Activated naive CD4-positive, alpha-beta T cell (primary cell): ENCODE measurements around the gene PRPF4.
"Not testable (repeated sequence)": the region's sequence is repeated elsewhere in the genome, so short reads cannot be mapped to it uniquely, and the experiment has no call there.

ENCODE experiments used
- DNase-seq, 4 experiments: peaks; one replicate each; lab custom pipeline; 2025; lab: John Stamatoyannopoulos, UW

The PRPF4 gene

DNA sequence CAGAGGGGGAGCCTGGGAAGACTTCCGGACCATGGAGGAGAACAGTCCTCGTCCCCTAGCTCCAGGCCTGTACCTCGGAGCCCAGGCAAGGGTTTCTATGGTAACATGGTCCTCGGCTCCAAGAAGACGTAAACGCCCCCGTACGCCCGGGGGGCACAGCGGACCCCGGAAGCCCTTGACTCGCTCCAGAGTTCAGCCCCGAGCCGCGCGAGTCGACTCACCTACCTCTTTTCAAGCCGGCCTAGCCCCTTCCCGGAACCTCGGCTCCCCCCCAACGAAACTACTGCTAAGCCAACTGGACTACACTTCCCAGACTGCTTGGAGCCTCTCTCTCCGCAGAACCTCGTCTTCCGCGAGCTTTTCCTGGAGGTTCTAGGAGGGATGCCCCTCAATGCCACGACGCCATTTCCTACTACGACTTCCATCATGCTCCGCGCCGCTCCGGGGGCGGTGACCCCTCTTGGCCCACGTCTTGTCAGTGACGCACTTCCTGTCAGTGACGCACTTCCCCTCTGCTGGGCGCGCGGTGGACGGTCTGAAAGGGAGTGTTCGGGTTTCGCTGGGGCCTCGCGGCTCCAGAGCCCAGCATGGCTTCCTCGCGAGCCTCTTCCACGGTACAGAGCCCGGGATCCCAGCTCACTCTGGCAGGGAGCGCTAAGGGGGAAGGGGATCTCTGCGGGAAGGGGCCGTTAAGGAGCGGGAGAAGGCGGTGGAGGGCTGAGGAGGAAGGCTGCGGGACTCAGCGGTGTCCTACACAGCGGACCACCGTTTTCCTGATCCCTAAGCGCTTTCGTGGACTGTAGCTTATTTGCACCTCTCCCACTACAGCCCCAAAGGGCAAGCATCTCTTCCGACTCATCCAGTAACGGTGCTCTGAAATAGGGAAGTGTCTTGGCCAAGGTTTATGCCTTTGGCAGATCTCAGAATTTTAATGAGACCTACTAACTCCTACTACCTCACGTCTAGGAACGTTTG lies at the start of gene PRPF4, which contains the start of gene CDC26:
Gene PRPF4 (plus strand): TSS at position 502 of the 975 bp plus-strand sequence. CDS start 86 bp downstream, at position 588.
Gene CDC26 (minus strand): TSS at position 416 of the 975 bp plus-strand sequence. CDS start 3,065 bp downstream, outside the sequence.
- DNase-seq, result peak; percentile 85 to 90 (median 88)

GRCh38 chr9:113227436-113227835 lies 48.0 kb upstream of the PRPF4 start:
- no peak for DNase-seq

GRCh38 chr9:113228130-113228665 lies 47.3 kb upstream of the PRPF4 start:
- DNase-seq, result no peak

GRCh38 chr9:113231701-113232100 lies 43.8 kb upstream of the PRPF4 start:
- DNase-seq, result no peak

DNA sequence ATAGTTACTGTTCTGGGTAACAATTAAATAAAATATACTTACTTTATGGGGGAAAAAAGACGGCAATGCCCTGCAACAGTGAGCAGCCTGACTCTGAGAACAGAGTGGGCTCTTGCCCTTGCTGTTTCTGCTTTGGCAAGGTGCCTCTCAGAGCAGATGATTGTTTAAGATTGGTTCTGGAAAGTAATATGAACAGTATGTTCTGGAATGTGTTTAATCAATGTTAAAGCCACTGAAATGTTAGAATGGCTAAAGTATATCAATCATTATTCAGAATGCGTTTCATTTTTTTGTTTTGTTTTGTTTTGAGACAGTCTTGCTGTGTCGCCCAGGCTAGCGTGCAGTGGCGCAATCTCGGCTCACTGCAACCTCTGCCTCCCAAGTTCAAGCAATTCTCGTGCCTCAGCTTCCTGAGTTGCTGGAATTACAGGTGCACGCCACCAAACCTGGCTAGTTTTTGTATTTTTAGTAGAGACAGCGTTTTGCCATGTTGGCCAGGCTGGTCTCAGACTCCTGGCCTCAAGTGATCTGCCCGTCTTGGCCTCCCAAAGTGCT lies 39.7 kb upstream of the PRPF4 start:
- DNase-seq, result not testable (repeated sequence)

DNA sequence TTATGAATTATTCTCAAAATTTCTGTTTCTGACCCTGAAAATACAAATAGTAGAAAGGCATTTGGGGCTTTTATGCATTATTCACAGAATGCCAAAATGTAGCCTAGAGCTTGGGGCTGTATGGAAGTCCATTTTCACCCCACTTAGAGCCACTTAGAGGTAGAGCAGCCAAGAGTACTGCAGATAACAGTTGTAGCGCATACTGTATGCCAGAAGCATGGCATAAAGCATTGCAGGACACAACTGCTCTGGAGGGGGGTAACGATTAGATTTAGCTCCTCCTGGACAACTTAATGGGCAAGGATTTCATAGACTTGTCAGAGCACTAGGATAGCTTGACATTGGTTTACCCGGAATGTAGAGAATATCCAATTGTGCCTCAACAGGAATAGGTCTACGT lies 38.4 kb upstream of the PRPF4 start:
- DNase-seq, result no peak

DNA sequence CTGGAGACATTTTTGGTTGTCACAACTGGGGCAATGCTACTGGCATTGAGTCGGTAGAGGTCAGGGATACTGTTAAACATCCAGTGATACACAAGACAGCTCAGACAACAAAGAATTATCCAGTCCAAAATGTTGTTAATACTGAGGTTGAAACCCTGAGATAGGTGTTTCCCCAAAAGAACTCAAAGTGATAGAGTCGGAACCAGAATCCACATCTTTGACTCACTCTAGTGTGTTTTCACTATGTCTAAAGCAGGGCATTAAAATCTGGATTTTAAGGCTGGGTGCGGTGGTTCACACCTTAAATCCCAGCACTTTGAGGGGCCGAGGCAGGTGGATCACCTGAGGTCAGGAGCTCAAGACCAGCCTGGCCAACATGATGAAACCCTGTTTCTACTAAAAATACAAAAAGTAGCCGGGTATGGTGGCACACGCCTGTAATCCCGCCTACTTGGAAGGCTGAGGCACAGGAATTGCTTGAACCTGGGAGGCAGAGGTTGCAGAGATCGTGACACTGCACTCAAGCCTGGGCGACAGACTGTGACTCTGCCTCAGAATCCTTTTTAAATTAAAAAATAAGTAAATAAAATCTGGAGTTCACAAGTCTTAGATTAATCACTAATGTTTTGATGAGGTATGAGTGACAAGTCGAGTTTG lies 37.1 kb upstream of the PRPF4 start:
- DNase-seq, result no peak

DNA sequence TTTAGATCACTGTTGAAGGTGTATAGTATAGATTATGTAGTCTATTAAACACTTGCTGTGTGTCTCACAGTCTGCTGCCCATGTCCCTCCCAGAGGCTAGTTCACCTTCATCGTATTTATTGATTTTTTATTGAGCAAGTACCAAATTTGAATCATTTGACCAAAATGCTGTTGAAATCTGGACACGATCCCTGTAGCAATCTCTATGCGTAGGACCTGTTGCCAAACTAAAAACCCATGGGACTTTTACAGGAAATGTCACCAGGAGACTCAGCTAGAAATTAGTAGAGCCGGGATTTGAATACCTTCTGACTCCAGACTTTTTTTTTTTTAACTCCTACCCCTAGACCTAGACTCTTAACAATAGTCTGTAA lies 36.6 kb upstream of the PRPF4 start:
- no peak for DNase-seq

DNA sequence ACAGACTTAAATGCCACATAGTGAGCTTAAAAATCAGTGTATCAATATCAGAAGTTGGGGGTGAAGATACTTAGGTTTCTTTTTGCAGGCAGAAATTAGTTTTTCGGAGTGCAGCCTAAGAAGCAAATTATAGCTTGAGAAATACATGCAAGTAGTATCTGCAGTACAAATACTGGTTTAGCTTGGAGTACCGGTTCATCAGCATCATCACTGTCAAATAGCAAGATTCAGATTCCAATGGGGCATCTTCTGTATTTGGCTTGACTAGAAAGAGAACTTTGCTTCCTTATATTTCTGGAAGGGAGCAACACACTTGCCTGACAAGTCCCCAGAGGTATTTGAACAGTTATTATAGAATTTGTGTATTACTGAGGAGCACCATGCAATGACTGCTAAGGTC lies 34.3 kb upstream of the PRPF4 start:
- no peak for DNase-seq

DNA sequence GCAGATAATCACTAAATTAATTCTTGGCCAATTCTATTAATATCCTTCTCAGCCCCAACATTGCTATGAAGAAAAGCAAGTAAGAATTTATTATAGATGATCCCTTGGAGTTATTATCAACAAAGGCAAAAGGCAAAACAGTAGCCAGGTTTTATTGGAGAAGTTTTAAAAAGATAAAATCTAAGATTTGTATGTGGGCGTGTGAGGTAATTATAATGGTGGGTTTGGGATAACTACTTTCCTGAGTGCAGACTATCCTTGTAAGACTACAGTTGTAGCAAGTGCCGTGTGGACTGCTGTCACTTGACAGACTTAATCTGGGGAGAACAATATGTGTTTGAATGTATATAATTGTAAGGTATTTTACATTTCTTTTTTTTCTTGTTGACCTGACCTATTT lies 30.9 kb upstream of the PRPF4 start:
- no peak for DNase-seq

- no peak for DNase-seq
These were observed 29.6 kb upstream of the PRPF4 start for GRCh38 chr9:113245894-113246293.

GRCh38 chr9:113246928-113247327 lies 28.5 kb upstream of the PRPF4 start:
- DNase-seq, result no peak

DNA sequence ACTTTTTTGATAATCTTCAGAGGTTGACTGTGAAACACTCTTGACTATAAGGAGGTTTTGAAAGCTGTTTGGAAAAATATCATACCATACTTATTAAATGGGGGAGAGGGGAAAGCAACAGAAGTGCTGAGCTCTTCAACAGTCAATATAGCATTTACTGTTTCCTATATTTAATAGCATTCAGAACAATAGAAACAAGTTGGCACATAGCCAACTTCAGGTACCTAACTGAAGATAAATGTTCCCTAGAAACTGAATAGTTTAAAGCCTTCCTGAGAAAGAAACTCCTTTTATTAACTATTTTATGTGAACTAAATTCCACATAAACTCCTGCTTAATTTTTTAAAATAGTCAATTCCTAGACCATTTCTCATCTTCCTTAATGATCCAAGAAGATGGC lies 27.8 kb upstream of the PRPF4 start:
- DNase-seq, result no peak

GRCh38 chr9:113249661-113250060 lies 25.8 kb upstream of the PRPF4 start:
- not testable (repeated sequence) for DNase-seq

- DNase-seq, result no peak
These were observed 24.7 kb upstream of the PRPF4 start for GRCh38 chr9:113250807-113251206.

- no peak for DNase-seq
These were observed 20.5 kb upstream of the PRPF4 start for GRCh38 chr9:113254991-113255390.

GRCh38 chr9:113255438-113255837 lies 20.0 kb upstream of the PRPF4 start:
- no peak for DNase-seq

DNA sequence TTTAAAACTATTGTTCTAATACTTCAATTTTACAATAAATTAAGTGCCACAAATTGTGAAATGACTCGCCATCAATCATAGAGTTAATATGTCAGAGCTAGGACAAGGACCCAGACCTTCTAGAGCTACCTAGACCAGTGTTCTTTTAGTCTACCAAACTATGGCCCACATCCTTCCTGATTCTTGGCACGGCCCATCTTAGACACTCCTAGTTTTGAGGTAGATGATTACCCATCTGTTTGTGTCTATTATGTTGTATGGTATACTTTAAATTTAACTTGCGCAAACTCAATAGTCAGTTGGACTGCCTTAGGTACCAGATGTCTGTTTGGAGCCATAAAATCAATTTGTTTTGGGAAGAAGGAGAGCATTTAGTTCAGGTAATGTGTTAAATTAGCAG lies 17.6 kb upstream of the PRPF4 start:
- DNase-seq, result no peak

DNA sequence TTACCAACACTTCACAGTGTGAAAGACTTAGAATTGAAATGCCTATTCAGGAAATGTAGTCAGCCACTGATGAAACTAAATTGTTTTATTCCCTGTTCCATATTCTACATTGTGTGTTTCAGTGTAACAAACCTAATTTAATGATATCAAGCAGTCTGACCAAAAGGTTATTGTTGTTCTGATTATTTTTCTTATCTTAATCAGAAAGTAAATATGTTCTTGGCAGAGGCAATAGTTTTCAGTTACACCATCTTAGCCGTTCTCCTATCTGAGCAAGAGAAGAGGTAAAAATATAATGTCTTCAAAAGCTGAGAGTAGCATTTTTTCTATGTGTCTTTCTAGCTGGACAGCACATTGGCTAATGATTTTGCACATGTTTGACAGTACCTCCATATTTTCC lies 17.2 kb upstream of the PRPF4 start:
- no peak for DNase-seq

GRCh38 chr9:113261917-113262671 lies 13.4 kb upstream of the PRPF4 start:
- no peak for DNase-seq

DNA sequence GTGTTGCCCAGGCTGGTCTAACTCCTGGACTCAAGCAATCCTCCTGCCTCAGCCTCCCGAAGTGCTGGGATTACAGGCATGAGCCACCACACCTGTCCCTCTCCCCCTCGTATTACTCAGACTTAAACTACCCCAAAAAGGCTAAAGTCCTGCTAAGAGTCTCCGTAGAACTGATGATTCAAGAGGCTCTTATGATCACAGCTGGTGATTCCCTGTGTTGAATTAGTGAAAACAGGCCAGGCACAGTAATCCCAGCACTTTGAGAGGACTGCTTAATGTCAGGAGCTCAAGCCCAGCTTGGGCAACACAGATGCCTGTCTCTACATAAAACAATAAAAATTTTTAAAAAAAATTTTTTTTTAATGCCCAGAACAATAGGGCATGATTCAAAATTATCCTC lies 9.3 kb upstream of the PRPF4 start:
- DNase-seq, result no peak
